DND-41 (cell line): ENCODE measurements around the gene DPP9.

ENCODE experiments used
- CTCF ChIP-seq: IDR thresholded peaks from 2 replicates; pipeline ENCODE4 v1.5.1; 2012; ENCODE audit warnings: borderline replicate concordance, low read length, moderate library complexity, mild to moderate bottlenecking; ENCODE audit not compliant: poor library complexity, severe bottlenecking; ENCODE audit errors: extremely low read depth
- EZH2 ChIP-seq: IDR thresholded peaks from 3 replicates; pipeline ENCODE4 v1.6.1; 2012; ENCODE audit warnings: borderline replicate concordance, low read depth, mild to moderate bottlenecking, moderate library complexity, low read length, inconsistent platforms; ENCODE audit not compliant: severe bottlenecking

- TF ChIP-seq CTCF (no peak), EZH2 (no peak)
These were observed 28.4 kb downstream of the DPP9 start for GRCh38 chr19:4695224-4695731.
